Right lobe of liver (tissue), 6 donors: ENCODE results near the gene TMEM134. TPM values are rescaled to one million over a fixed set of nuclear protein-coding genes. Genes with fewer than 3 reads are reported as not detected.

Experiments used
- ATAC-seq, 4 donors: fragments of 200-7000 bp; cut with Tn5 transposase; one replicate each; pipeline ENCODE4 v1.9.1; 2020; ENCODE audit warnings: mild to moderate bottlenecking in 4 of 4, moderate library complexity in 4 of 4
- DNase-seq, 3 donors: peaks; one replicate each; pipeline ENCODE4 v3.0.0-alpha.2; 2020
- H3K27ac ChIP-seq, 3 donors: fragments of 200-600 bp; one replicate each; pipeline ENCODE4 v1.8.0; 2022
- H3K27me3 ChIP-seq, 2 donors: fragments of 200-600 bp; one replicate each; pipeline ENCODE4 v1.8.0; 2022
- H3K36me3 ChIP-seq, 4 donors: fragments of 200-600 bp; sonication (generic) in 1 of 4; one replicate each; pipeline versions ENCODE4 v1.5.1 to v1.8.0; 2017 to 2022; ENCODE audit warnings: control low read depth in 1 of 4
- H3K4me1 ChIP-seq, 4 donors: fragments of 200-600 bp; sonication (generic) in 1 of 4; one replicate each; pipeline versions ENCODE4 v1.5.1 to v1.8.0; 2017 to 2022; ENCODE audit warnings: control low read depth in 1 of 4
- H3K4me3 ChIP-seq, 3 donors: fragments of 200-600 bp; one replicate each; pipeline ENCODE4 v1.8.0; 2022
- H3K9me3 ChIP-seq, 4 donors: fragments of 200-600 bp; sonication (generic) in 1 of 4; one replicate each; pipeline versions ENCODE4 v1.5.1 to v1.8.0; 2017 to 2022; ENCODE audit warnings: control low read depth in 1 of 4
- CTCF ChIP-seq, 4 donors: fragments of 200-600 bp in 3 of 4; fragments of 450-650 bp in 1 of 4; IDR thresholded peaks; one replicate each; pipeline versions ENCODE4 v1.5.1 to v1.8.0; 2016 to 2022; ENCODE audit warnings: antibody characterized with exemption in 4 of 4, mild to moderate bottlenecking in 2 of 4
- POLR2A ChIP-seq: fragments of 450-650 bp; IDR thresholded peaks from one replicate; pipeline ENCODE4 v1.6.1; 2017; ENCODE audit warnings: antibody characterized with exemption, mild to moderate bottlenecking
- WGBS: methylation state at CpG from one replicate; pipeline ENCODE4 v1.1.6; 2018; ENCODE audit warnings: low coverage, low lambda C conversion rate; ENCODE audit not compliant: insufficient coverage; ENCODE audit errors: missing lambda C conversion rate; 5-methylcytosine and 5-hydroxymethylcytosine counted together
- intact Hi-C, 2 donors: fragments of 100-400 bp; cut with DNase I; formaldehyde crosslinking; loops; one replicate each; pipeline versions ENCODE4 v1.11.2 to v1.14.1; 2022
- total RNA-seq, 6 experiments: library from RNA; depleted of rRNA in 2 of 6; stranded (reverse); fragments of >200 nt in 2 of 6; fragmentation: NEBNext Ultra II Directional in 3 of 6; extraction: Animal tissue kit (Norgen Biotek cat#: 25700) in 3 of 6; gene quantifications; one replicate each; pipeline versions ENCODE4 v1.1.0 to v1.2.4, GENCODE V29; 2016 to 2023
- donor health status: DM: no; HTN: yes; CAD: no.
- donor health status: DM: no; HTN: no; CAD: no.
- donor health status: DM: no; HTN: no; CAD: no.
- donor health status: DM: no; HTN: yes; CAD: no.
- donor health status: DM: no; HTN: yes; CAD: no.

TMEM134 gene
- total RNA-seq, 6 experiments from 2014 or later = 29.1 to 133 (median 40.9) TPM

GRCh38 chr11:67464411-67465188, 4.5 kb downstream of the TMEM134 start:
- peaks cover 0 to 35% (median 16%) of the 10 kb centered on the region in 4 donors for H3K4me1 ChIP-seq
- DNase-seq (peak; percentile 95 to 96 (median 95)), ATAC-seq (peak; percentile 75 to 82 (median 79))
- no peaks in the 10 kb centered on the region for H3K27me3 ChIP-seq
- H3K9me3 ChIP-seq = no peaks in the 10 kb centered on the region
- peak overlapping the region; percentile 66 to 83 (median 70) for H3K4me3 ChIP-seq
- no peaks in the 10 kb centered on the region for H3K36me3 ChIP-seq
- 13% methylated on average over 15 of the region's 56 CpGs for WGBS
- TF ChIP-seq POLR2A = peak; percentile 74
- TF ChIP-seq CTCF (IDR thresholded peaks at IDR 0.05) = no peak
- H3K27ac ChIP-seq = peak overlapping the region; percentile 71 to 94 (median 94)
- intact Hi-C loops = loop anchor here in 1 of 2 donors (5.0 kb wide), 1 partner anchor 43 kb away; the partner anchor contains the start of genes CDK2AP2 and PITPNM1

GRCh38 chr11:67463680-67464410, 5.2 kb downstream of the TMEM134 start:
- peak overlapping the region; percentile 66 to 83 (median 70) for H3K4me3 ChIP-seq
- H3K27me3 ChIP-seq = no peaks in the 10 kb centered on the region
- ATAC-seq = peak; percentile 55 to 76 (median 70)
- no peaks in the 10 kb centered on the region for H3K36me3 ChIP-seq
- TF ChIP-seq POLR2A = peak; percentile 58
- no peak for TF ChIP-seq CTCF (IDR thresholded peaks at IDR 0.05)
- DNase-seq = peak; percentile 86 to 91 (median 86)
- intact Hi-C loops = no loop called here
- WGBS = 85% methylated on average over 9 of the region's 20 CpGs
- H3K9me3 ChIP-seq = no peaks in the 10 kb centered on the region
- peaks cover 0 to 33% (median 16%) of the 10 kb centered on the region in 4 donors for H3K4me1 ChIP-seq
- peak overlapping the region; percentile 71 to 94 (median 94) for H3K27ac ChIP-seq

GRCh38 chr11:67463186-67463585, 5.9 kb downstream of the TMEM134 start:
- intact Hi-C loops = no loop called here

GRCh38 chr11:67458266-67458665, 10.8 kb downstream of the TMEM134 start:
- H3K9me3 ChIP-seq = no peaks in the 10 kb centered on the region
- H3K27ac ChIP-seq = no peak overlapping the region
- intact Hi-C loops = no loop called here
- no peak for ATAC-seq
- H3K36me3 ChIP-seq = no peaks in the 10 kb centered on the region
- H3K4me3 ChIP-seq = no peak overlapping the region
- no peak for TF ChIP-seq POLR2A
- TF ChIP-seq CTCF (IDR thresholded peaks at IDR 0.05) = no peak
- 100% methylated on average over 1 of the region's 19 CpGs for WGBS
- DNase-seq = no peak
- no peaks in the 10 kb centered on the region for H3K4me1 ChIP-seq
- H3K27me3 ChIP-seq = no peaks in the 10 kb centered on the region

More at GRCh38 chr11:67463186-67463585, 5.9 kb downstream of the TMEM134 start:
- no peaks in the 10 kb centered on the region for H3K27me3 ChIP-seq
- 98% methylated on average over 6 of the region's 10 CpGs for WGBS
- H3K36me3 ChIP-seq = no peaks in the 10 kb centered on the region
- peaks cover 0 to 31% (median 14%) of the 10 kb centered on the region in 4 donors for H3K4me1 ChIP-seq
- no peak for TF ChIP-seq POLR2A
- no peak for TF ChIP-seq CTCF (IDR thresholded peaks at IDR 0.05)
- DNase-seq (no peak), ATAC-seq (no peak)
- peak overlapping the region in 1 of 3 donors; percentile 94 for H3K27ac ChIP-seq
- H3K9me3 ChIP-seq = no peaks in the 10 kb centered on the region
- no peak overlapping the region for H3K4me3 ChIP-seq
